ENCODE results near the gene TMEM87B.

Gene TMEM87B, protein sequence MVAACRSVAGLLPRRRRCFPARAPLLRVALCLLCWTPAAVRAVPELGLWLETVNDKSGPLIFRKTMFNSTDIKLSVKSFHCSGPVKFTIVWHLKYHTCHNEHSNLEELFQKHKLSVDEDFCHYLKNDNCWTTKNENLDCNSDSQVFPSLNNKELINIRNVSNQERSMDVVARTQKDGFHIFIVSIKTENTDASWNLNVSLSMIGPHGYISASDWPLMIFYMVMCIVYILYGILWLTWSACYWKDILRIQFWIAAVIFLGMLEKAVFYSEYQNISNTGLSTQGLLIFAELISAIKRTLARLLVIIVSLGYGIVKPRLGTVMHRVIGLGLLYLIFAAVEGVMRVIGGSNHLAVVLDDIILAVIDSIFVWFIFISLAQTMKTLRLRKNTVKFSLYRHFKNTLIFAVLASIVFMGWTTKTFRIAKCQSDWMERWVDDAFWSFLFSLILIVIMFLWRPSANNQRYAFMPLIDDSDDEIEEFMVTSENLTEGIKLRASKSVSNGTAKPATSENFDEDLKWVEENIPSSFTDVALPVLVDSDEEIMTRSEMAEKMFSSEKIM

DNA sequence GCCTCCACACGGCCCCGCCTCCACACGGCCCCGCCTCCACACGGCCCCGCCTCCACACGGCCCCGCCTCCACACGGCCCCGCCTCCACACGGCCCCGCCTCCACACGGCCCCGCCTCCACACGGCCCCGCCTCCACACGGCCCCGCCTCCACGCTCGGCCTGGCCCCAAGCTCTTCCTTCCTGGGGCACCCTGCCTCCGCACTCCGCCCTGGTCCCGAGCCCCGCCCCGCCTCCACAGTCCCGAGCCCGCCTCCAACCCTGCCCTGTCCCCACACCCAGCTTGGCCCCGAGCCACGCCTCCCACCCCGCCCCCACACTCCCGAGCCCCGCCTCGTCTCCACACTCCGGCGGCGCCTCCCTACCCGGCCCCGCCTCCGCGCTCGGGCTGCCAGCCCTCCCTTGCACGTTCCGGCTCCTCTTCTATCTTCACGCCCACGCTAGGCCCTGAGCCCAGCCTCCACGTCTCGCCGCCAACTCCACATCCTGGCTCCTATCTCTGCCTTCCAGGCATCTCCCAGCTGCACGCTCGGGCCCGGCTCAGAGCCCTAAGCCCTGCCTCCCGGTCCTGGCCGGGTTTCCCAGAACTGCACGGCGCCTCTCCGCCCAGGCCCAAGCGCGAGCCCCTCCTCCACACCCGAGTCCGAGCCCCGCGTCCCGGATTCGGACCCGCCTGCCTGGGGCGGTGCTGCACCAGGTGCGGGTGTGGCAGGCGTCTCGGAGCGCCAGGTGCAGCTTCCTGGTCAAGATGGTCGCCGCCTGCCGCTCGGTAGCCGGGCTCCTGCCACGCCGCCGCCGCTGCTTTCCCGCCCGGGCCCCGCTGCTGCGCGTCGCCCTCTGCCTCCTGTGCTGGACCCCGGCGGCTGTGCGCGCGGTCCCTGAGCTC lies at the start of gene TMEM87B:
TMEM87B (plus strand) TSS at position 423 of the 883 bp plus-strand sequence; CDS start at position 746, 323 bp downstream.
- peak within 1 kb of the TSS; percentile 90 for H3K4me3 ChIP-seq (ENCODE audit: low read length)
- no peak for TF ChIP-seq CTCF (conservative IDR thresholded peaks at IDR 0.05; ENCODE audit: low read length)
- DNase-seq (ENCODE audit: low read depth), result peak; percentile 98

DNA sequence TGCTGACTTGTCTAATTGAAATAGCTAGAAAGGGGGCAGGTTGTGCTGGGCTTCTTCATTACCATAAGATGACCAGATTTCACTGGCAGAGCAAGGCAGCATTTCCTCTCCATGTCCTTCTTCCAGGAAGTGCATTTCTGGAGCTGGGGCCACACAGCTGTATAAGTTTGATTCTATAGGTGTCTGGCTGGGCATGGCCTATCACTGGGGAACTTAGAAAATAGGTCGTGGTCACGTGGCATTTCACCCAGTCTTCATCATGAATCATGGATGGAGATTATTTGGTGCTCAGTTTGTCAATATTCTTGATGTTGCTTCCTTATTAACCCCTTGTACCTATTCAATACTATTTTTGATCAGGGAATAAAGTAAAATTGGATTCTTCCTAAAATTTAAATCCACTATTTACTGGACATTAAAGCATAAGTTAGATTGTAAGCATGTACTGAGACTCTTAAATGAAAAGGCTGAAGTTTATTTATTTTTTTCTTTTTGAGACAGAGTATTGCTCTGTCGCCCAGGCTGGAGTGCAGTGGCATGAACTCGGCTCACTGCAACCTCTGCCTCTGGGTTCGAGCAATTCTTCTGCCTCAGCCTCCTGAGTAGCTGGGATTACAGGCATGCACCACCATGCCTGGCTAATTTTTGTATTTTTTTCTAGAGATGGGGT lies 49.5 kb upstream of the TMEM87B start:
- no peak for DNase-seq (ENCODE audit: low read depth)
- H3K4me3 ChIP-seq (ENCODE audit: low read length), result no peak overlapping the region
- TF ChIP-seq CTCF (conservative IDR thresholded peaks at IDR 0.05; ENCODE audit: low read length), result no peak

DNA sequence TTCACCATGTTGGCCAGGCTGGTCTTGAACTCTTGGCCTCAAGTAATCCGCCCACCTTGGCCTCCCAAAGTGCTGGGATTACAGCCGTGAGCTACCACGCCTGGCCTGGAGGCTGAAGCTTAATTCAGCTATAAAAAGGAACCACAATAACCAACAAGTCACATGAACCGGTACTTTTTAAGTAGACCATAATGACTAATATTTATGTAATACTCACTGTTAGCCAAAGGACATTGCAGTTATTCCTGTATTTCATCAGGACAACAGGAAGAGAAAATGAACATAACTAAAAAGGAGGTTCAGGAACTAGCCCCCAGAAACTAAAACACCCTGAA lies 49.0 kb upstream of the TMEM87B start:
- H3K4me3 ChIP-seq (ENCODE audit: low read length), result no peak overlapping the region
- peak; percentile 26 for DNase-seq (ENCODE audit: low read depth)

DNA sequence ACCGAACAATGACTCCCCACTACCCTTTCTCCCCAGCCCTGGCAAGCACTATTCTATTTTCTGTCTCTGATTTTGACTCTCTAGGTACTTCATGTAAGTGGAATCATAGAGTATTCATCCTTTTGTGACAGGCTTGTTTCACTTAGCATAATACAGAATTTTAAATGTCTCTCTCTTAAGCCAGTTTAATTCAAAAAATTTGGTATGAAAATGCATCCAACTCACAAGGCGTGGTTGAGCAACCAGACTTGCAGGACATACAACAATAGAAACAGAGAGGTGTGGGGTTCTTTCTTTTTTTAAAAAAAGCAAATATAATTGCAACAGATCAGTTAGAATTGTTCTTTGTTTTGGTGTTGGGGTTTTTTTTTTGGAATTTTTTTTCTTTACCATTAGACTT lies 47.6 kb upstream of the TMEM87B start:
- no peak for DNase-seq (ENCODE audit: low read depth)
- no peak for TF ChIP-seq CTCF (conservative IDR thresholded peaks at IDR 0.05; ENCODE audit: low read length)
- no peak overlapping the region for H3K4me3 ChIP-seq (ENCODE audit: low read length)

More for the DNA sequence above, 49.0 kb upstream of the TMEM87B start:
- no peak for TF ChIP-seq CTCF (conservative IDR thresholded peaks at IDR 0.05; ENCODE audit: low read length)

DNA sequence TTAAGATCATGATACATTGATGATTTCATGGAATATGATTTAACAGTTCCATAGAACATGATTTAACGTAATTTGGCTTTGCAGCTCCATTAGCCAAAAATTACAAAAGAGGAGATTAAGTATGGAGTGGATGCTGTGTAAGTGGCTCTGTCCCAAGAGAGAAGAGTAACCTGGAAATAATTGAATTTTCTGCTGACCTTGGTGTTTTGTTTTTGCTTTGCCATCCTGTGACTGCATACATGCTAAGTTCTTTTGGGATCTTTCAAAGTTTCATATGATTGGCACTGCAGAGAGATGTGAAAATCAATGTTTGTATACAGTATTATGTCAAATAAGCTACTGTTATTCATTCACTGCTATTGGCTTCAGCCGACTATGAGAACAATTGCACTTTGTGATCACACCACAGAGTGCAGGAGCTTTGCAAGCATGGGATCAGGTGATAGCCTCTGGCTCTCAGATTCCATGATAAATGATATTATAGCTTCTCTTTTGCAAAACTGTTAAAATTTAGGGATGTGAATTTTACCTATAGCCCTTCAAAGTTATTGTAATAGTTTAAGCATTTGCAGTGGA lies 46.1 kb upstream of the TMEM87B start:
- no peak overlapping the region for H3K4me3 ChIP-seq (ENCODE audit: low read length)
- DNase-seq (ENCODE audit: low read depth), result no peak
- TF ChIP-seq CTCF (conservative IDR thresholded peaks at IDR 0.05; ENCODE audit: low read length), result no peak

DNA sequence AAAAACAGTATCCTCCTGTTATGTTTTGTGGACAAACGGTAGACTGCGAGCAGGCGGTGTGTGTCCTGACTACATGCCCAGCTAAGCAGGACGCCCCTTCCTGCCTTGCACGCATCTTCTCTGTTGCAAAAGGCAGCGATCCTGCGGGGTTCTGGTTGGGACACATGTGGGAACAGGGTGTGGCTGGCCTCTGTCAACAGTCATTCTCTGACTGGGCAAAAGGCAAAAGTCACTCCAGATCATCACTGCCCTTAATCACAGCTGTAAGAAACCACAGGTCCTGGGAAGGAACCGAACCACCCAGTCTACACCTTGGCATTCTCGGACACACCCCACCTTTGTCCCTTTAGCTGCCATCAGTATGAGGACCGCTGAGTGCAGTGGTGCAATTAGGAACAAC lies 44.3 kb upstream of the TMEM87B start:
- DNase-seq (ENCODE audit: low read depth), result no peak
- TF ChIP-seq CTCF (conservative IDR thresholded peaks at IDR 0.05; ENCODE audit: low read length), result no peak
- H3K4me3 ChIP-seq (ENCODE audit: low read length), result no peak overlapping the region
